Neural crest cell (in vitro differentiated cells): ENCODE results near the gene AFM. TPM values are rescaled to one million over a fixed set of nuclear protein-coding genes. Genes with fewer than 3 reads are reported as not detected.
A peak's percentile ranks its signal among the peaks of the same experiment; 100 is the strongest.

Source experiments
- DNase-seq: peaks from one replicate; pipeline ENCODE4 v3.0.0; 2021; ENCODE audit warnings: low read depth, mixed read lengths, low spot score
- H3K27ac Mint-ChIP-seq: one replicate; pipeline ENCODE4 v1.8.0; 2021; ENCODE audit warnings: mild to moderate bottlenecking, mixed read lengths; ENCODE audit not compliant: unreplicated experiment
- H3K27me3 Mint-ChIP-seq: 2 replicates; pipeline ENCODE4 v1.8.0; 2021; ENCODE audit warnings: low read depth, mild to moderate bottlenecking, mixed read lengths
- H3K36me3 Mint-ChIP-seq: 2 replicates; pipeline ENCODE4 v1.8.0; 2021; ENCODE audit warnings: low read depth, mild to moderate bottlenecking, mixed read lengths
- H3K4me1 Mint-ChIP-seq: 2 replicates; pipeline ENCODE4 v1.8.0; 2021; ENCODE audit warnings: mixed read lengths
- H3K4me3 Mint-ChIP-seq: one replicate; pipeline ENCODE4 v1.8.0; 2021; ENCODE audit warnings: mild to moderate bottlenecking, mixed read lengths
- H3K9me3 Mint-ChIP-seq: 2 replicates; pipeline ENCODE4 v1.8.0; 2021; ENCODE audit warnings: mixed read lengths
- CTCF ChIP-seq: fragments of 200-600 bp; sonication (generic); conservative IDR thresholded peaks from 2 replicates; pipeline ENCODE4 v1.5.0; 2021; ENCODE audit warnings: antibody characterized with exemption, mild to moderate bottlenecking
- total RNA-seq: library from RNA; stranded (reverse); gene quantifications from 2 replicates; pipeline ENCODE4 v1.2.1, GENCODE V29; 2021

AFM gene
- total RNA-seq, 1 donor from 2014 or later = not detected

- H3K4me1 Mint-ChIP-seq = peaks cover 3% of the 10 kb centered on the region
Measured at GRCh38 chr4:73528171-73528570, 46.6 kb downstream of the AFM start.

GRCh38 chr4:73533515-73534422, 52.2 kb downstream of the AFM start:
- Mint-ChIP-seq H3K27me3 (no peaks in the 10 kb centered on the region), H3K9me3 (no peaks in the 10 kb centered on the region), H3K36me3 (no peaks in the 10 kb centered on the region), H3K4me3 (no peak overlapping the region), H3K4me1 (peaks cover 15% of the 10 kb centered on the region), H3K27ac (peak overlapping the region; percentile 84)
- no peak for DNase-seq
- no peak for TF ChIP-seq CTCF

More at GRCh38 chr4:73528171-73528570, 46.6 kb downstream of the AFM start:
- no peak overlapping the region for H3K4me3 Mint-ChIP-seq
- no peaks in the 10 kb centered on the region for H3K36me3 Mint-ChIP-seq
- no peaks in the 10 kb centered on the region for H3K9me3 Mint-ChIP-seq
- H3K27ac Mint-ChIP-seq = no peak overlapping the region
- no peak for DNase-seq
- TF ChIP-seq CTCF = no peak
- no peaks in the 10 kb centered on the region for H3K27me3 Mint-ChIP-seq

DNA sequence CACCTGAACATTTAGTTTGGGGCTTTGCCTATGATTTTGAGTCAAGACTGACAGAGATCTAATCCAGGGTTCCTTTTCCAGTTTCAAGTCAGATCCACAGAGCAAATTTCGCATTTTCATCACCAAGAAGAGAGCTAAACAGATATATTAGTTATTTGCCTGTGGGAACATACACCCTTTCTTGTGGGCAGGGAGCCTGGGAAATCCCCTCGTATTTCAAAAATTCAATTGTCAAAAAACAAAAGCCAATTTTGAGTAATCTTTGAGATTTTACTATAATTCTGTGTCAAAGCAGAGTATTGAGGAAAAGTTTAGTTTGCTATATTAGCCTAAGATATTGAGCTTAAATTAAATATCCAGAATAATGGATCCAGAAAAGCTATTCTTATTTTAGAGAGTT, 56.6 kb downstream of the AFM start:
- TF ChIP-seq CTCF = no peak
- Mint-ChIP-seq H3K27ac (no peak overlapping the region), H3K27me3 (no peaks in the 10 kb centered on the region), H3K4me1 (peaks cover 17% of the 10 kb centered on the region), H3K4me3 (no peak overlapping the region), H3K9me3 (no peaks in the 10 kb centered on the region), H3K36me3 (no peaks in the 10 kb centered on the region)
- no peak for DNase-seq

- DNase-seq = no peak
- Mint-ChIP-seq H3K27ac (no peak overlapping the region), H3K9me3 (no peaks in the 10 kb centered on the region), H3K4me3 (no peak overlapping the region), H3K36me3 (no peaks in the 10 kb centered on the region), H3K4me1 (peaks cover 6% of the 10 kb centered on the region), H3K27me3 (no peaks in the 10 kb centered on the region)
- TF ChIP-seq CTCF = no peak
Measured at GRCh38 chr4:73539386-73539785, 57.8 kb downstream of the AFM start.

GRCh38 chr4:73540826-73541225, 59.3 kb downstream of the AFM start:
- H3K27ac Mint-ChIP-seq = no peak overlapping the region
- DNase-seq = no peak
- no peaks in the 10 kb centered on the region for H3K27me3 Mint-ChIP-seq
- TF ChIP-seq CTCF = no peak
- H3K9me3 Mint-ChIP-seq = no peaks in the 10 kb centered on the region
- no peaks in the 10 kb centered on the region for H3K36me3 Mint-ChIP-seq
- peaks cover 6% of the 10 kb centered on the region for H3K4me1 Mint-ChIP-seq
- H3K4me3 Mint-ChIP-seq = no peak overlapping the region
